Suprapubic skin (tissue), 3 donors: ENCODE results near the gene SCYL1.

ENCODE experiments used
- CTCF ChIP-seq, 2 donors: fragments of 200-600 bp in 1 of 2; fragments of 450-650 bp in 1 of 2; sonication (generic) in 1 of 2; IDR thresholded peaks; one replicate each; pipeline ENCODE4 v1.5.1; 2016 to 2019; ENCODE audit warnings: antibody characterized with exemption in 2 of 2, mild to moderate bottlenecking in 1 of 2, moderate library complexity in 1 of 2
- POLR2A ChIP-seq, 2 donors: fragments of 450-650 bp; IDR thresholded peaks; one replicate each; pipeline ENCODE4 v1.6.1; 2017; ENCODE audit warnings: antibody characterized with exemption in 2 of 2, mild to moderate bottlenecking in 2 of 2, moderate library complexity in 2 of 2

GRCh38 chr11:65501472-65502273 is 23.2 kb upstream of the SCYL1 start:
- no peak for TF ChIP-seq CTCF (IDR thresholded peaks at IDR 0.05)
- TF ChIP-seq POLR2A (IDR thresholded peaks at IDR 0.05): peak in 1 of 2 donors; percentile 14
